Measurements from ENCODE around the gene SDC3. TPM values are rescaled to one million over a fixed set of nuclear protein-coding genes. Genes with fewer than 3 reads are reported as not detected.

SDC3 gene
- total RNA-seq, 1 experiment from 2014 or later = 10.0 TPM

DNA sequence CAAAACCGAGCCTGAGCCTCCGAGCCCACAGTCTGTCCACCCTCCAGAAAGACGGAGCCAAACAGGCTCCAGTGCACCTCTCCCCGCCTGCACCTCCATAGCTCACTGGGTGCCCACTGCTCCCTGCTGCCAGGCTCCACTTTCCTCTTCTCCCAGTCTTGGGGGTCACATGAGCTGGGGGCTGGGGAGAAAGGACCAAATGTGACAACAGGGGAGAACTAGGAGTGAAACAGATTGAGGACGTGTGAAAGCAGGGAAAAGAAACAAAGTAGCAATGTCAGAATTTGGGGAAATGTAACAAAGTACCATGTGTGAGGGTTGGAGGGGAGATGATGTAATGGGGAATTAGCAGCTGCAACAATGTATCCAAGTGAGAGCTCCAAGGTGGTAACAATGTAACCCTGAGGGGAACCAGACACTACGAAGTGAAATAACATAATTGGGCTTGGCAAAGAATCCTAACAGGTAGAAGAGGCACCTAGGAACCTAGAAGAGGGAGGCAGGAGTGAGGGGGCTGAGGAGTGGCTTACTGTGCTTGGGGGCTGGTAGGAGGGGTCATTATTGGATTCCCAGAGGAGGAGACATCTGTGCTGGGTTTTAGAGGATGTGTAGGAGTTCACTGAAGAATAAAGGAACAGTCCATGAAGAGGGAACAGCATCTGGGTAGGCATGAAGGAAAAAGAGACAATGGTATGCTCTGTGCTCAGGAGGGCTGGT, 12.5 kb downstream of the SDC3 start:
- CTCF ChIA-PET = no interaction called here
- no peaks in the 10 kb centered on the region for H4K20me1 ChIP-seq (ENCODE audit: low read length)

DNA sequence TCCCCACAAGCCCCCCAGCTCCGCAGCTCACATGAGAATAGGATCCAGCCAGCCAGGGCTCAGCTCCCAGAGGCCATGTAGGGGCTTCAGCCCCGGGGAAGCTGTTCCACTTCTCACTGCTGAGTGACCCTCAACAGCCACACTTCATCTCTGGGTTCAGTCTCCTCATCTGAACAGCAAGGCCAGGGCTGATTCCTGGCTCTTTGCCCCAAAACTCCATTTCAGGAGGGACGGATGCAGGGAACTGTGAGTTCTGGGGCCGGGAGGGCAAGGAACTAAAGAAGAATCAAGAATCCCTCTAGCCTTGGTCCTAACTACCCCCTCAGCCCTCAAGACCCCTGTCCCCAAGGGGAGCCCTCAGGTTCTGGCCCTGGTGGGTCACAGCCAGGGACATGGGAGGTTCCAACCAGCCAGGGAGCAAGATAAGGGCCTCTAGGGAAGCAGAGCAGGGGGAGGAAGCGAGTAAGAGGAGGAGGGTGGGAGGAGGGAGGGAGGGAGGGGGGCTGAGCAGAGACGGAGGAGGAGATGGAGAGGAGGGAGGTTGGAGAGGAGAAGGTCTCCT, 13.1 kb downstream of the SDC3 start:
- ChIA-PET POLR2A (ENCODE audit: unreplicated experiment) (no interaction called here), CTCF (no interaction called here)
- no TSS peak for BruUV-seq (replicated peaks)
- Histone ChIP-seq H4K20me1 (ENCODE audit: low read length) (no peaks in the 10 kb centered on the region), H3K36me3 (ENCODE audit: low read depth, low read length) (no peaks in the 10 kb centered on the region), H3K79me2 (ENCODE audit: low read length) (no peaks in the 10 kb centered on the region), H3K4me1 (ENCODE audit: insufficient read depth, low read length) (no peaks in the 10 kb centered on the region), H3K4me3 (ENCODE audit: low read length) (no peak overlapping the region), H3F3A (ENCODE audit: low read length, unreplicated experiment) (no peaks in the 10 kb centered on the region), H2AFZ (ENCODE audit: low read length) (no peak overlapping the region), H3K4me2 (ENCODE audit: low read length) (no peak overlapping the region), H3K27ac (ENCODE audit: low read length) (no peak overlapping the region), H3K9me2 (replicated peaks; ENCODE audit: low read length) (no peaks in the 10 kb centered on the region), H3K9ac (ENCODE audit: low read length) (no peak overlapping the region), H3K9me3 (ENCODE audit: low read length) (no peaks in the 10 kb centered on the region), H3K27me3 (ENCODE audit: low read length) (no peaks in the 10 kb centered on the region)
- ATAC-seq = no peak
- intact Hi-C loops (cut with micrococcal nuclease) = no loop called here
- no peak for DNase-seq
- TF ChIP-seq EZH2phosphoT487 (IDR thresholded peaks at IDR 0.05; ENCODE audit: borderline replicate concordance, low read length) = no peak
- TF ChIP-seq EZH2 (IDR thresholded peaks at IDR 0.05; ENCODE audit: low read length, unreplicated experiment) = no peak
- TF ChIP-seq, protein P1, sequence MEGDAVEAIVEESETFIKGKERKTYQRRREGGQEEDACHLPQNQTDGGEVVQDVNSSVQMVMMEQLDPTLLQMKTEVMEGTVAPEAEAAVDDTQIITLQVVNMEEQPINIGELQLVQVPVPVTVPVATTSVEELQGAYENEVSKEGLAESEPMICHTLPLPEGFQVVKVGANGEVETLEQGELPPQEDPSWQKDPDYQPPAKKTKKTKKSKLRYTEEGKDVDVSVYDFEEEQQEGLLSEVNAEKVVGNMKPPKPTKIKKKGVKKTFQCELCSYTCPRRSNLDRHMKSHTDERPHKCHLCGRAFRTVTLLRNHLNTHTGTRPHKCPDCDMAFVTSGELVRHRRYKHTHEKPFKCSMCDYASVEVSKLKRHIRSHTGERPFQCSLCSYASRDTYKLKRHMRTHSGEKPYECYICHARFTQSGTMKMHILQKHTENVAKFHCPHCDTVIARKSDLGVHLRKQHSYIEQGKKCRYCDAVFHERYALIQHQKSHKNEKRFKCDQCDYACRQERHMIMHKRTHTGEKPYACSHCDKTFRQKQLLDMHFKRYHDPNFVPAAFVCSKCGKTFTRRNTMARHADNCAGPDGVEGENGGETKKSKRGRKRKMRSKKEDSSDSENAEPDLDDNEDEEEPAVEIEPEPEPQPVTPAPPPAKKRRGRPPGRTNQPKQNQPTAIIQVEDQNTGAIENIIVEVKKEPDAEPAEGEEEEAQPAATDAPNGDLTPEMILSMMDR (conservative IDR thresholded peaks at IDR 0.05; ENCODE audit: low read depth, low read length) = no peak

More for the DNA sequence above, 12.5 kb downstream of the SDC3 start:
- POLR2A ChIA-PET (ENCODE audit: unreplicated experiment) = no interaction called here
- no peaks in the 10 kb centered on the region for H3F3A ChIP-seq (ENCODE audit: low read length, unreplicated experiment)
- H3K9me3 ChIP-seq (ENCODE audit: low read length) = no peaks in the 10 kb centered on the region
- no peak for ATAC-seq
- no peak overlapping the region for H3K27ac ChIP-seq (ENCODE audit: low read length)
- no peaks in the 10 kb centered on the region for H3K9me2 ChIP-seq (replicated peaks; ENCODE audit: low read length)
- no peaks in the 10 kb centered on the region for H3K4me1 ChIP-seq (ENCODE audit: insufficient read depth, low read length)
- no peak for DNase-seq
- no peak overlapping the region for H3K4me3 ChIP-seq (ENCODE audit: low read length)
- no peaks in the 10 kb centered on the region for H3K27me3 ChIP-seq (ENCODE audit: low read length)
- no peak overlapping the region for H3K9ac ChIP-seq (ENCODE audit: low read length)
- intact Hi-C loops (cut with micrococcal nuclease) = no loop called here
- H3K4me2 ChIP-seq (ENCODE audit: low read length) = no peak overlapping the region
- BruUV-seq (replicated peaks) = no TSS peak
- no peaks in the 10 kb centered on the region for H3K36me3 ChIP-seq (ENCODE audit: low read depth, low read length)
- H2AFZ ChIP-seq (ENCODE audit: low read length) = no peak overlapping the region
- no peaks in the 10 kb centered on the region for H3K79me2 ChIP-seq (ENCODE audit: low read length)
- TF ChIP-seq, protein P1 (conservative IDR thresholded peaks at IDR 0.05; ENCODE audit: low read depth, low read length) = no peak
- TF ChIP-seq EZH2phosphoT487 (IDR thresholded peaks at IDR 0.05; ENCODE audit: borderline replicate concordance, low read length) = no peak
- no peak for TF ChIP-seq EZH2 (IDR thresholded peaks at IDR 0.05; ENCODE audit: low read length, unreplicated experiment)

DNA sequence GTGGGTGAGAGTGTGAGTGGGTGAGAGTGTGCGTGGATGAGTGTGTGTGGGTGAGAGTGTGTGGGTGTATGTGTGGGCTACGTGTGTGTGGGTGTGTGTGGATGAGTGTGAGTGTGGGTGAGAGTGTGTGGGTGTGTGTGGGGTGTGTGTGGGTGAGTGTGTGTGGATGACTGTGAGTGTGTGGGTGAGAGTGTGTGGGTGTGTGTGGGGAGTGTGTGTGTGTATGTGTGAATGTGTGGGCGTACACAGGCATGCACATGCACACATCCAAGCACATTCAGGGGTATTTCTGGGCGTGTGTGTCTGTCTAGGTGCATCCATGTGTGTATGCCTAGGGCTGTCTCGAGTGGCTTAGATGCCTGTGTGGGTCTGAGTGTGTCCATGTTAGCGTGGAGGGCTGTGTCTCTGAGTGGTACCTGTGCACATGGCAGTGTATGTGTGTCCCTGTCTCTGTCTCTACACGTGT, 14.0 kb downstream of the SDC3 start:
- no peaks in the 10 kb centered on the region for H3K4me1 ChIP-seq (ENCODE audit: insufficient read depth, low read length)
- H3K9me3 ChIP-seq (ENCODE audit: low read length) = no peaks in the 10 kb centered on the region
- H3K4me2 ChIP-seq (ENCODE audit: low read length) = no peak overlapping the region
- ATAC-seq (no peak), DNase-seq (no peak)
- H3K27me3 ChIP-seq (ENCODE audit: low read length) = no peaks in the 10 kb centered on the region
- H2AFZ ChIP-seq (ENCODE audit: low read length) = no peak overlapping the region
- ChIA-PET CTCF (no interaction called here), POLR2A (ENCODE audit: unreplicated experiment) (no interaction called here)
- no peaks in the 10 kb centered on the region for H4K20me1 ChIP-seq (ENCODE audit: low read length)
- TF ChIP-seq EZH2phosphoT487 (IDR thresholded peaks at IDR 0.05; ENCODE audit: borderline replicate concordance, low read length) (no peak), EZH2 (IDR thresholded peaks at IDR 0.05; ENCODE audit: low read length, unreplicated experiment) (no peak)
- TF ChIP-seq, protein P1 (conservative IDR thresholded peaks at IDR 0.05; ENCODE audit: low read depth, low read length) = no peak
- H3F3A ChIP-seq (ENCODE audit: low read length, unreplicated experiment) = no peaks in the 10 kb centered on the region
- no peaks in the 10 kb centered on the region for H3K79me2 ChIP-seq (ENCODE audit: low read length)
- H3K27ac ChIP-seq (ENCODE audit: low read length) = no peak overlapping the region
- BruUV-seq (replicated peaks) = no TSS peak
- H3K9me2 ChIP-seq (replicated peaks; ENCODE audit: low read length) = no peaks in the 10 kb centered on the region
- H3K36me3 ChIP-seq (ENCODE audit: low read depth, low read length) = no peaks in the 10 kb centered on the region
- H3K9ac ChIP-seq (ENCODE audit: low read length) = no peak overlapping the region
- no peak overlapping the region for H3K4me3 ChIP-seq (ENCODE audit: low read length)
- intact Hi-C loops (cut with micrococcal nuclease) = no loop called here
